Coronary artery (tissue), 2 donors: ENCODE measurements around the gene MRPL45.

Source experiments
- DNase-seq: peaks from one replicate; pipeline ENCODE4 v3.0.0-alpha.2; 2017; ENCODE audit warnings: low spot score
- H3K27ac ChIP-seq, 2 donors: fragments of 200-600 bp; sonication (generic); one replicate each; pipeline ENCODE4 v1.5.1; 2016 to 2019
- H3K4me3 ChIP-seq: fragments of 200-600 bp; sonication (generic); 2 replicates; pipeline ENCODE4 v1.5.1; 2016; ENCODE audit warnings: mild to moderate bottlenecking, moderate library complexity
- CTCF ChIP-seq: fragments of 200-600 bp; sonication (generic); IDR thresholded peaks from one replicate; pipeline ENCODE4 v1.5.1; 2019; ENCODE audit warnings: antibody characterized with exemption

MRPL45 gene

GRCh38 chr17:38354466-38354865 is 57.5 kb downstream of the MRPL45 start:
- Histone ChIP-seq H3K4me3 (peak overlapping the region; percentile 96), H3K27ac (no peak overlapping the region)
- DNase-seq: no peak
- TF ChIP-seq CTCF: no peak

DNA sequence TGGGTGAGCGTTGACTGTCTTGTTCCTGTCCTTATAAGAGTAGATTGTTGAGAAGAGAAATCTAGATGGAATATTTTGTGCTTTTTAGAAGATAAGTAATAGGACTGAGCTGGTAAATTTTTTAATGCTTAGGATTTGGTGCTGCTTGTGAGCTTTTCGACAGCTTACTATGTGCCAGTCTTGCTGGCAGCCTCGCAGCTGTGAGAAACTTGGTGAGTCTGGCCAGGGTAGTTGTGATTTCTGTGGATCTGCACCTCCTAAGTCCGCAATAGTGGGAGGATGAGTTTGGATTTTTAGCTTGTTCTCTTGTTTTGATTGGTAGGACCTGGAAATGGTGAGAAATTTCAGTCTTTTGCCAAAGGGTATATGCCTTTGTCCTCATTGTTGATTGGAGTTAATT is 58.3 kb downstream of the MRPL45 start:
- TF ChIP-seq CTCF: no peak
- DNase-seq: no peak
- H3K4me3 ChIP-seq: no peak overlapping the region
- peak overlapping the region in 1 of 2 donors; percentile 6 for H3K27ac ChIP-seq

DNA sequence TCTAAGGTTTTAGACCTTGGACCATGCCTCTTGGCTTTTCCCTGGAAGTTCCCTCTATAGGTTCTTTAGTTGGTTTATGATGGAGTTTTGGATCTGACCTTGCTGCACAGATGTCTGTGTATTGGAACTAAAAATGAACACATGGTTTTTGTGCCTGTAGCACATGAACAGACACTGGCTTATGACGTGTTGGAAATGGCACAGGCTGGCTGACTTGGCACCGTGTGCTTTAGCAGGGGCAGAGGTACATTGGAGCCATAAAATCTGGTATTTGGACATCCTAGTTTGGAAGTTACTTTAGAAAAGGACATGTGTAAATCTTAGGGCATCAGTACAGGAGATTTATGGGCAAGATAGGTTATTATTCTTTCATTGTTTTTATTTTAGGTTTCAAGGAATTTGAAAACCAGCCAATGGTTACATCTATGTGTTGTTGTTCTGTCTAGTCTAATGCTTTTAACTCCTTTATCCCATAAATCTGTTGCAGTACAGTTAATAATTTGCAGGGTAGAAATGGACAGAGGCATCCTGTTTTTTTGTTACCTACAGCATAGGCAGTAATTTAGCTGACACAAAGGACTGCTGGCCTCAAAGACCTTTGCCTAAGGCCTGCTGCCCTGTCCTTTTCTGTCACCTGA is 60.6 kb downstream of the MRPL45 start:
- Histone ChIP-seq H3K4me3 (no peak overlapping the region), H3K27ac (peak overlapping the region; percentile 23 to 61)
- no peak for DNase-seq
- no peak for TF ChIP-seq CTCF

- no peak for DNase-seq
- H3K4me3 ChIP-seq: no peak overlapping the region
- H3K27ac ChIP-seq: peak overlapping the region; percentile 46 to 52
- no peak for TF ChIP-seq CTCF
Measured at GRCh38 chr17:38358586-38359513, 61.9 kb downstream of the MRPL45 start.

DNA sequence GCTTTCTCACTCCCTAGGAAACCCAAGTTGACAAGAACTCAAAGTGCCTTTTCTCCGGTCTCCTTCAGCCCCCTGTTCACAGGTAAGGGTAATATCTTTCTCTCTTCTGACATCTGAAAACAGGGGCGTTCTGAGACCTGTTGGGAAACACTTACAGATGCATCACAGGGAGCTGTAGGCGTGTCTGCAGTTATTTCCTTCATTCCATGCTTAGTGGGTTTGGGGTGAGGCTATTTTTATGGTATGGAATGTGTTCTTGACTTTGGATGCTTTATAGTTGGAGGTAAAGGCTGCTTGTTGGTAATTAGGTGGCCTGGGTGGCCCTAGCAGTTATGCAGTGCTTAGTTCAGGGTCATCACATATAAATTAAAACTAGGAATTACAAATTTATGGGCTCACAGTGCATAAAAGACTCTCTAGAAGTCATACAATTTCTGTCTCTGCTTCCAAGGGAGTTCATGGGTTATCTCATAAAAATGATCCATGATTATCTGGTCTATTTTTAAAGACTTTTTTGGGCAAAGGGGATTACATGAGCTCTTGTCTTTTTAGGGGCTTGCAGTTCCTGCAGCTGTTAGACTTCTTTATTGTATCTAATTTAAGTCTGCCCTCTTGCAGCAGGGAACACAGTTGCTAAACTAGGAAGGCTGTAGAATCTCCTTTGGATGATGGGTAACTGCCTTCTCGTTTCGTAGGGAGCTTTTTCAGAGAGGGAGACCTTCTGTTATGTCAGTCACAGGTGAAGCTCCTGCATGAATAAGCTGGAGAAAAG is 64.9 kb downstream of the MRPL45 start:
- no peak for TF ChIP-seq CTCF
- DNase-seq: no peak
- Histone ChIP-seq H3K27ac (no peak overlapping the region), H3K4me3 (no peak overlapping the region)

DNA sequence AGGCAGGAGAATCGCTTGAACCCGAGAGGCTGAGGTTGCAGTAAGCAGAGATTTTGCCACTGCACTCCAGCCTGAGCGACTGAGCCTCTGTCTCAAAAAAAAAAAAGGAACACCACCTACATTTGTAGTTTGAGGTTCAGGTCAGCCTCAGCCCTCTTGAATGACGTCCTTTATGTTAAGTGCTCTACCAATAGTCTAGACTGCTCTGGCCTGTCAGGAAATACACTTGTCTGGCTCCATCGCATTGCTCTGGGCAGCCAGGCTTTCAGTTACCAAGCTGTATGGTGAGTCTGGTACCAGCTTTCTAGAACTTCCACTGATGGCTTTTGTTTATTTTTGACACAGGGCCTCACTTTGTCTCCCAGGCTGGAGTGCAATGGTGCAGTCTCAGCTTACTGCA is 66.0 kb downstream of the MRPL45 start:
- no peak for TF ChIP-seq CTCF
- no peak overlapping the region for H3K27ac ChIP-seq
- no peak overlapping the region for H3K4me3 ChIP-seq
- no peak for DNase-seq
